Measurements from ENCODE around the gene GTF2F2.
A peak's percentile ranks its signal among the peaks of the same experiment; 100 is the strongest.

The GTF2F2 gene

DNA sequence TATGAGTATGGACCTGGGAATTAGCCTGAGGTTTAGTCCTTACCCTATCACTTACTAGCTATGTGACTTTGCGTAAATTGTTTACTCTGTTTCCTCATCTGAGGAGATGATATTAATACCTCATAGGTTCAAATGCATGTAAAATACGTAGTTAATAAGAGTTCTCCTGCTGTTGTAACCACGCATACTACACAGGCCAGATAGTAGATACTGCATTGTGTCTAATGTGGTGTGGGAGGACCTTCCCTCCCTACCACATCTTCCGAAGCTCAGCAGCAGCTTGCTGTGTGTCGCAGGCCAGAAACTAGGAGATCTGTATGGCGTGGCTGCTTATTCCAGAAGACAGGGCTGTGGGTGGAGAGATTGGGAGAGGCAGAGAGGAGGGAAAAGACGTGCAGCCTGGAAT, 23.0 kb downstream of the GTF2F2 start:
- Mint-ChIP-seq H3K4me3 (no peak overlapping the region), H3K36me3 (peaks cover 14% of the 10 kb centered on the region), H3K27ac (peak overlapping the region; percentile 43), H3K27me3 (no peaks in the 10 kb centered on the region), H3K9me3 (no peaks in the 10 kb centered on the region), H3K4me1 (peaks cover 37% of the 10 kb centered on the region)

DNA sequence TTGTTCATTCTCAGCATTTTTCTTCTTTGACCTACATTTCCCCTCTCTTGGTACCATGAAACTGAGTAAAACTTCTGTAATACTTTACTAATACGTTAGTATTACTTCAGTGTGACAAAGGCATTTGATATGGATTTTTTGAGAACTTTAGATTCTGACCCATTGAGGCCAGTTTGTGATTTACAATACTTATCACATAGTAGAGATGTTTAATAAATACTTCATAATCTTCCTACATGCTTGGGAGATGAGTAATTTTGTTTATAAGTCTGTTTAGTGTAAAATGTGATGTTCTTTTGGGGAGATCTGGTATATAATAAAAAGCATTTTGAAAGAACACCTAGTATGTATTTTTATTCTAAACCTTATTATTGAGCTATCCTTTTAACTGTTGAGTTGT, 29.7 kb downstream of the GTF2F2 start:
- Mint-ChIP-seq H3K27ac (peak overlapping the region; percentile 27), H3K36me3 (peaks cover 15% of the 10 kb centered on the region)

DNA sequence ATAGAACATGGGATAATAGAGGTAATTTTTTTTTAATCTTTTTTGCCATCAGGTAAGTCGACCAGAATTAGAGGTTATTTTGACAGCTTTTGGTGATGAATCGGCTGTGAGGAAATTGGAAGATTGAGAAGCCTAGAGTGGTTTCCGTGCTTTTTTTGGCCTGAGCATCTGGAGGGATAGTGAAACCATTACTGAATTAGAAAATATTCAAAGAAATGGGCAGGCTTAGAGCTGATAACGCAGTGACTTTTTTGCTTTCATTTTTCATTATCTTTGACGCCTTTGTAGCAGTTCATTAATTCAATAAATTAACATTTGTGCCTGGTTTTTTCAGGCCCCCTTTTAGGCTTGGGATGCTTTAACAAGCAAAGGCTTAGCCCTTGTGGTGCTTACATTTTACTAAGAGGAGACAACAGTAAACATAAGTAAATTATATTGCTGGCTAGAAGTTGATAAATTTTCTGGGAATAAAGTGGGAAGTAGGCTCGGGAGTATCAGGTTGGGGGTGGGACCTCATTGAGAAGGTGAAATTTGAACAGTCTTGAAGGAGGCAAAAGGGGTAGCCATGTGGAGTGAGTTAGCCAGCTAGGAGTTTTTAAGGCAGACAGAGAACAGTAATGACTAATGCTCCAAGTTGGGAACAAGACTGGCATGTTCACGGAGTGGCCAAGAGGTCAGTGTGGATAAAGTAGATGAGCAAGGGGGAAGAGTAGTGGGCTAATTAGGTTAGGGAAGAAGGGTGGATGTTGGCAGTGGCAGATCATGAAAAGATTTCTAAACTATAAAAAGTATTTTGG, 36.5 kb downstream of the GTF2F2 start:
- H3K27ac Mint-ChIP-seq, result no peak overlapping the region
- H3K4me1 Mint-ChIP-seq, result peaks cover 16% of the 10 kb centered on the region
- peaks cover 10% of the 10 kb centered on the region for H3K9me3 Mint-ChIP-seq
- no peak overlapping the region for H3K4me3 Mint-ChIP-seq
- H3K27me3 Mint-ChIP-seq, result no peaks in the 10 kb centered on the region
- H3K36me3 Mint-ChIP-seq, result peaks cover 39% of the 10 kb centered on the region

More for the DNA sequence above, 29.7 kb downstream of the GTF2F2 start:
- no peaks in the 10 kb centered on the region for H3K27me3 Mint-ChIP-seq
- H3K9me3 Mint-ChIP-seq, result no peaks in the 10 kb centered on the region
- H3K4me1 Mint-ChIP-seq, result peaks cover 29% of the 10 kb centered on the region
- no peak overlapping the region for H3K4me3 Mint-ChIP-seq

DNA sequence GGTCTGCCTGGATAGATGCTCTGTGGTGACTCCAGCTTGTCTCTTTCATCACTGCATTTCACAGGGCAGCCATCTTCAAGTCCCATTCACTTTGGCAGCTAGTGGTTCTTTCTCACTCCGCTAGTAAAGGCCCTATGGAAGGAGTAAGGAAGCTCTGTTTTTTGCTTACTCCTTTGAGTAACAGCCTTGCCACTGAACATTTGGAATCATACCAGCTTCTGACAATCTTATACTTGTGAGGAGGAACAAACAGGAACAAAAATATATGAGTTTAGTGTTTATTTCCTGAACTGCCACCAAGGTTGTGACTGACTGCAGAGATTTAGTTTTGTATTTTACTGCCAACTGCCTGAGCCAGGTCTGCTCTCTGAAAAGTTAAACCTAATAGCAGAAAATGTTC, 41.9 kb downstream of the GTF2F2 start:
- Mint-ChIP-seq H3K27ac (no peak overlapping the region), H3K9me3 (peaks cover 10% of the 10 kb centered on the region), H3K4me3 (no peak overlapping the region), H3K36me3 (peaks cover 21% of the 10 kb centered on the region), H3K27me3 (no peaks in the 10 kb centered on the region), H3K4me1 (peaks cover 15% of the 10 kb centered on the region)

DNA sequence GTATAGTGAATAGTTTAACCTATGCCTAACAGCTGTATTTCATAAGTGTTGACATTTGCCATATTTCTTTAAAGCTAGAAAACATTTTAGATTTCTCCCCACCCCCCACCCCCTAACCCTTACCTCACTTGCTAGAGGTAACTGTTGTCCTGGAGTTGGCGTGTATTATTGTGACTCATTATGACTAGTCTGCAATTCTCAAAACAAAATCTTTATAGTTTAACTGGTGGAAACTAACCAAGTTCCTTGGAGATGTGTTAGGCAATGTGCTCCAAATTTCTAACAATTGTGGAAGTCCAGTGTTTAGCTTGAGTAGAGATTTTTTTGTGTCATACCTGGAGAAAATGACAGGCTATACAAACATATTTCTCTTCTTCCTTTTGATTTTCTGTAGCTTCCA, 42.5 kb downstream of the GTF2F2 start:
- Mint-ChIP-seq H3K4me1 (peaks cover 14% of the 10 kb centered on the region), H3K36me3 (peaks cover 20% of the 10 kb centered on the region), H3K9me3 (peaks cover 8% of the 10 kb centered on the region), H3K27ac (no peak overlapping the region), H3K4me3 (no peak overlapping the region), H3K27me3 (no peaks in the 10 kb centered on the region)

DNA sequence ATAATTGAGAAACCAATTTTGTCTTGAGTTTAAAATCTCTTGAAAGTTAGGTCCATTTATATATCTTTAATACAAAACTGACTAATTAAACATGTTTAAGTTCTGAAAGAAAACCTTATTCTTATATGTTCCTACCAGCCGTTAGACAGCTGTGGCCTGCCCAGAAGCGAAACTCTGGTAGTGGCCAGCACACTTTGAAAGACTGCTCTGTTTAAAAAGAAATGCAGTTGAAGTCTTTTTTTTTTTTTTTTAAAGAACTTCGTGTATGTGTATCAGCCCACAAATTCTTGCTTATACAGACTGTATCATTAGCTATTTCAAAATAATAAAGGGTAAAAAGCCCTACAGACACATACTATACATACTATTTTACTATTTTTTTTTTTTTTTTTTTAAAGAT, 46.5 kb downstream of the GTF2F2 start:
- Mint-ChIP-seq H3K4me1 (peaks cover 12% of the 10 kb centered on the region), H3K27me3 (no peaks in the 10 kb centered on the region), H3K27ac (no peak overlapping the region), H3K9me3 (no peaks in the 10 kb centered on the region), H3K36me3 (peaks cover 12% of the 10 kb centered on the region), H3K4me3 (no peak overlapping the region)

DNA sequence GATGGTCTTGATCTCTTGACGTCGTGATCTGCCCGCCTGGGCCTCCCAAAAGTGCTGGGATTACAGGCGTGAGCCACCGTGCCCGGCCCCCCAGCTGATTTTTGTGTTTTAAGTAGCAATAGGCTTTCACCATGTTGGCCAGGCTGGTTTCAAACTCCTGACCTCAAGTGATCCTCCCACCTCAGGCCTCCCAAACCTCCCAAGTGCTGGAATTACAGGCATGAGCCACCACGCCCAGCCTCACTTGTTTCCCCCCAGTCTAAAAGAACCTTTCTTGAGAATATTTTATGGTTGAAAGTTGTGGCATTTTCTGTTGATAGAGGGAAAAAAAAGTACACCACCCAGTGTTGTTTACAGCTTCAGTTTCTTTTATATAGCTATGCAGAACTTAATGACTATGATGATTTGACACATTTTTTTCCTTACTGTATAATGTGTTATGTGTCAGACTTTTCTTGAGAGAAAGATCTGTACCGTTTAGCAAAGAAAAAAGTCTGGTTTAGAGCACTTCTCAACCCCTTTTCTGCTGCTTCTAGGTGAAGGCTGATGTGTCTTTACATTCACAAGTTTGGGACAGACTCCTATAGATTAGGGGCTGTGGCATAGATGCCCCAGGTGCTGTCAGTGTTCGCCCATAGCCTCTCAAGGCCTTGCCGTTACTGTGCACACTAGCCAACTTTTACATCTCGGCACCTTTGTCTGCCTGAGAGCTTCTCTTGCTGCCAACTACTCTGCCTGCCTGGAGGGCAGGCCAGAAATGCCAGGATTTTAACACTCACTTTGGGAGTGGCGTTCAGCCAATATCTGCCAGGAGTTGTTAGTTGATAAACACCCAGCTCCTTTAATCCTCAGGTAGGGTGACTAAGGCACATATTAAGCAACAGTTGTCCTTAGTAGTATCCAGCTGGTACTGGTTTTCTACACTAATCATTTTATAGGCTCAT, 47.6 kb downstream of the GTF2F2 start:
- H3K4me1 Mint-ChIP-seq, result peaks cover 19% of the 10 kb centered on the region
- peaks cover 22% of the 10 kb centered on the region for H3K36me3 Mint-ChIP-seq
- no peak overlapping the region for H3K4me3 Mint-ChIP-seq
- H3K27ac Mint-ChIP-seq, result no peak overlapping the region
- no peaks in the 10 kb centered on the region for H3K9me3 Mint-ChIP-seq
- no peaks in the 10 kb centered on the region for H3K27me3 Mint-ChIP-seq

DNA sequence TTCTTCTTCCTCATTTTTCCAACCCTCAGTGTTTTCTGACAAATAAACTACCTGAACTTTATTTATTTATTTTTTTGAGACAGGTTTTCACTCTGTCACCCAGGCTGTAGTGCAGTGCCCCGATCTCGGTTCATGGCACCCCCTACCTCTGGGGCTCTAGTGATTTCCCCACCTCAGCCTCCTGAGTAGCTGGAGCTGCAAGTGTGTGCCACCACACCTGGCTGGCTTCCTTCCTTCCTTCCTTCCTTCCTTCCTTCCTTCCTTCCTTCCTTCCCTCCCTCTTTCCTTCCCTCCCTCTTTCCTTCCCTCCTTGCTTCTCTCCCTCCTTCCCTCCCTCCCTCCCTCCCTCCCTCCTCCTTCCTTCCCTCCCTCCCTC, 48.2 kb downstream of the GTF2F2 start:
- peaks cover 22% of the 10 kb centered on the region for H3K4me1 Mint-ChIP-seq
- no peak overlapping the region for H3K27ac Mint-ChIP-seq
- peaks cover 26% of the 10 kb centered on the region for H3K36me3 Mint-ChIP-seq
- no peaks in the 10 kb centered on the region for H3K27me3 Mint-ChIP-seq
- no peaks in the 10 kb centered on the region for H3K9me3 Mint-ChIP-seq
- H3K4me3 Mint-ChIP-seq, result no peak overlapping the region

DNA sequence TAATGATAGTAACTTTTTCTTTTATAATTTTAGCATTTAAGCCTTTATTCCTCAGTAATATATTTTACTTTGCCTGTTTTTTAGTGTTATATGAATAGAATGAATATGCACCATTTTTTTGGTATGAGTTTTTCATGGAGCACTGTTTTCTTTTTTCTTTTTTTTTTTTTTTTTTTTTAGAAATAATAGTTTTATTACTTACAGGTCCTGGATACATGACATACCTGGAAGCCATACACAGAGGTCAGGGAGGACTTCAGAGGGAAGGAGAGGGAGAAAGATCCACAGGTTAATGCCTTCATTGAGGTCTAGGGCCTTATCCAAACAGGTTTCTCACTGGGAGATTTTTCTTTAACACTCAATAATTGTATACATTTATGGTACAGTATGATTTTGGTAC, 54.2 kb downstream of the GTF2F2 start:
- Mint-ChIP-seq H3K4me1 (peaks cover 54% of the 10 kb centered on the region), H3K4me3 (no peak overlapping the region), H3K9me3 (no peaks in the 10 kb centered on the region), H3K27ac (no peak overlapping the region), H3K27me3 (no peaks in the 10 kb centered on the region), H3K36me3 (peaks cover 41% of the 10 kb centered on the region)

DNA sequence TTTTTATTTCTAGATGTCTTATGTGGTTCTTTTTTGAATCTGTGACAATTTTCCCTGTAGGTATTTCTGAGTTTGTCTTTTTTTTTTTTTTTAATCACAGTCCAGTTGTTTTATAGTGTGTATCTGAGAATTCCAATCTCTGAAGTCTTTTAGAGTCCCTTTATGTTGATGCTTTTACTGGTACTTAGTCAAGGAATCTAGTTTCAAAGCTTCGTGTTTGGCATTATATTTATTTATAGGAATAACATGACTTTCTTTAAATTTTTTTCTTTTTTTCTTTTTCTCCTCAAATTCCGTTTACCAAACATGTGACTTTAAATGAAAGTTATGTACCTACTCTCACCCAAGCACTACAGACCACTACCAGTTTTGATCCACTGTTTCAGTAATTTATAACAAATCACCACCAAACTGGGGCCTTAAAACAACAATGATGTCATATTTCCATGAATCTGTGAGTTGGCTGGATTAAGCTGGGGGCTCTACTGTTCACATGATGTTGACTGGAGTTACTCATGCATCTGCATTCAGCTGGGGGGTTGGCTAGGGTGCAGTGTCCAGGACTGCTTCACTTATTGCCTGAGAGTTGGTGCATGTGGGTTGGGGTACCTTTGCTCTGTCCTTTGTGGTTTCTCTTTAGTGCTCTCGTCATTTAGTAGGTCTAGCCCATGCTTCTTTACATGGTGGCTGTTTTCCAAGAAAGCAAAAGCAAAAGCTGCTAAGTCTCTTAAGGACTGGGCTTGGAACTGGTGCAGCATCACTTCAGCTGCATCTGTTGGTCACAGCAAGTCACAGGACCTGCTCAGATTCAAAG, 58.2 kb downstream of the GTF2F2 start:
- peaks cover 28% of the 10 kb centered on the region for H3K36me3 Mint-ChIP-seq
- no peaks in the 10 kb centered on the region for H3K9me3 Mint-ChIP-seq
- H3K4me1 Mint-ChIP-seq, result peaks cover 47% of the 10 kb centered on the region
- no peaks in the 10 kb centered on the region for H3K27me3 Mint-ChIP-seq
- H3K27ac Mint-ChIP-seq, result no peak overlapping the region
- no peak overlapping the region for H3K4me3 Mint-ChIP-seq

DNA sequence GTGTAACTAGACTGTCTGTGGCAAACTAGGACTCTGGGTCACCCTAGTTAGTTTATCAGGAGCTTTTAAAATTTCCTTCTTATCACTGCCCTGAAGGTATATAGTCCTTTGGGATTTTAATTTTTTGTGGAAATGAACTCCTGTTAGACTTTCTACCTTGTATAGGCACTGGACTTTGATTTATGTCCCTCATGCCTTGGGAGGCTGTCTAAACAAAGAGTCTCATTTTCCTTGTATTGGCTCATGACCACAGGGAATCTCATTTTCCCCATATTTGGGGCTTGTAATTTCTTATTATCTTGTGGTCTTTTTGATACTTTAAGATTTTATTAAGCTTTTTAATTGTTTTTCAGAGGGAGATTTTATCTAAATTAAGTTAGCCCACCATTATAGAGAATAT, 59.1 kb downstream of the GTF2F2 start:
- Mint-ChIP-seq H3K9me3 (no peaks in the 10 kb centered on the region), H3K27me3 (no peaks in the 10 kb centered on the region), H3K27ac (no peak overlapping the region), H3K36me3 (peaks cover 32% of the 10 kb centered on the region), H3K4me3 (no peak overlapping the region), H3K4me1 (peaks cover 47% of the 10 kb centered on the region)

DNA sequence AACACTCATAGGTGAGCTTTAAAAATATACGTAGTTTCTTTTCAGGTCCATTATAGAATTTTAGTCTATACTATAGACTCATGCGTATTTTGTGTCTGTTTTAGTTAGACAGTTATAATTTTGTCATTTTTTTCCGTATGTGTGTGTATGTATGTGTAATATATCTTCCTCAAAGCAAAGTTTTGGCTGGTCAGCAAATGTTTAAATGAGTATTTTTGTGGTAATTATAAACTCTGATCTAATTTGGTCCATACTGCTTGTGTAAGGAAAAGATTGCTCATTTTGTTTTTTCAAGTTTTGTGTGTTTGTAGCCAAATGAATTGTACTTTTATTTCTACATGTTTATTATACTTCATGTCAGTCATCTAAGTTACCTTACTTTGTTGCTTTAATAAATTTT, 60.0 kb downstream of the GTF2F2 start:
- Mint-ChIP-seq H3K4me1 (peaks cover 44% of the 10 kb centered on the region), H3K27me3 (no peaks in the 10 kb centered on the region), H3K27ac (no peak overlapping the region), H3K9me3 (no peaks in the 10 kb centered on the region), H3K4me3 (no peak overlapping the region), H3K36me3 (peaks cover 24% of the 10 kb centered on the region)

DNA sequence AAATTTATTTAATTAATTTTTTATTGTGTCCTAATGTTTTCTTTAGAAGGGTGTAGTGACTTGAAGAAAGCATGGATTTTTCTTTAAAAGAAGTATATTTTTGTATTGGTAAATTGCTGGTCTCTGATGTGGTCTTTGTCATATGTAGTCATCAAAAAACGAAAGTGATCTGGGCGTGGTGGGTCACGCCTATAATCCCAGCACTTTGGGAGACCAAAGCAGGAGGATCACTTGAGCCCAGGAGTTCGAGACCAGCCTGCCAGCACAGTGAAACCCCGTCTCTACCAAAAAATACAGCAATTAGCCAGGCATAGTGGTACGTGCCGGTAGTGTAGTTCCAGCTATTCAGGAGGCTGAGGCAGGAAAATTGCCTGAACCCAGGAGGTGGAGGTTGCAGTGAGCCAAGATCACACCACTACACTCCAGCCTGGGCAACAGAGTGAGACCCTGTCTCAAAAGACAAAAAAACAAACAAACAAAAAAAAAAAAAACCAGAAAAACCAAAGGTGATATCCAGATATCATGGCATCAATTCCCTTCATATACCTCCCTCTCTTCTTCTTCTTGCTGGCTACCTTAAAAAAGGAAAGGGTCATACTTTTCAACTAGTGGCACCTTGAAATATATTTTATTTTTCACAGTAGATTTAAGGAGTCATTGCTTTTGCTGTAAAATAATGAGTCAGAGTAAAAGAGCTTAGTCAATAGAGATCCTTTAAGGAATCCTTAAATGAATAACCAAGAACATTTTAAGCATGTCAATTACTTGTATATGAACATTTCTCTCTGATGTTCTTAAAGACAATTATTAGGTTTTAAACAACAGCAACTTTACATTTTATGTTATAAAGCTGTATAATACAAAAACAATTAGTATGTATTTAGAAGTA, 60.6 kb downstream of the GTF2F2 start:
- Mint-ChIP-seq H3K4me3 (no peak overlapping the region), H3K27ac (no peak overlapping the region), H3K27me3 (no peaks in the 10 kb centered on the region), H3K9me3 (no peaks in the 10 kb centered on the region), H3K36me3 (peaks cover 24% of the 10 kb centered on the region), H3K4me1 (peaks cover 44% of the 10 kb centered on the region)

DNA sequence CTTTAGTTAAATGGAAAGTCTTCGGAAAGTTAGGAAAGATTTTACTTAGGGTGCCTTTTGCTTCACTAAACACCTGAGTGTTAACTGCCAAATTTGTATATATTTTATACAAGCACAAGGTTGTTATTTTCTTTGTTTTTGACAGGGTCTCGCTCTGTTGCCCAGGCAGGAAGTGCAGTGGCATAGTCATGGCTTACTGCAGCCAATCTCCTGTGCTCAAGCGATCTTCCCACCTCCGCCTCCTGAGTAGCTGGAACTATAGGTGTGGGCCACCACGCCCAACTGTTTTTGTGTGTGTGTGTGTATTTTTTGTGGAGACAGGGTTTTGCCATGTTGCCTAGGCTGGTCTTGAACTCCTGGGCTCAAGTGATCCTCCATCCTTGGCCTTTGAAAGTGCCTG, 64.4 kb downstream of the GTF2F2 start:
- Mint-ChIP-seq H3K36me3 (peaks cover 21% of the 10 kb centered on the region), H3K9me3 (no peaks in the 10 kb centered on the region), H3K4me3 (no peak overlapping the region), H3K27me3 (no peaks in the 10 kb centered on the region), H3K27ac (no peak overlapping the region), H3K4me1 (peaks cover 10% of the 10 kb centered on the region)

DNA sequence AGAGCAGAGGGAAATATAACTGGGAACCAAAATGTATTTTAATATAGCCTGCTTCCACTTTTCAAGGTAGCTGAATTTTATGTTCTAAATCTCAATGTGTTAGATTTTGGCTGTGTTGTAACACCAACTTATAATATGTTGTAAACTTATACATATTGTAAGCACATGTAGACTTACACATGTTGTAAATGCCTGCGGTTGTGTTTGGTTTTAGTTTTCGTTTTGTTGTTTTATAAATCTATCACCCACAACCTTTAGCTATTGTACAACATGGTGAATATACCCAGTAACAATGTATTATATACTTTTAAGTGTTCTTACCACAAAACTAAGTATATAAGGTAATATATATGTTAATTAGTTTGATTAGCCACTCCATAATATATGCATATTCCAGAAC, 65.0 kb downstream of the GTF2F2 start:
- Mint-ChIP-seq H3K4me1 (peaks cover 7% of the 10 kb centered on the region), H3K4me3 (no peak overlapping the region), H3K36me3 (peaks cover 23% of the 10 kb centered on the region)

More for the DNA sequence above, 65.0 kb downstream of the GTF2F2 start:
- Mint-ChIP-seq H3K27me3 (no peaks in the 10 kb centered on the region), H3K9me3 (no peaks in the 10 kb centered on the region), H3K27ac (no peak overlapping the region)
